NCI-H345 (cell line): Measurements from ENCODE around the gene MEIKIN.
A peak's percentile ranks its signal among the peaks of the same experiment; 100 is the strongest.
"Not testable (repeated sequence)": the region's sequence is repeated elsewhere in the genome, so short reads cannot be mapped to it uniquely, and the experiment has no call there.

Experiments used
- DNase-seq: peaks from one replicate; lab custom pipeline; 2025; lab: John Stamatoyannopoulos, UW

Gene MEIKIN

GRCh38 chr5:131810510-131811249 is 134.8 kb downstream of the MEIKIN start:
- no peak for DNase-seq

- DNase-seq, result peak; percentile 96
Observed at GRCh38 chr5:131796793-131797693, 148.4 kb downstream of the MEIKIN start, which contains the start of gene FNIP1. TSS of gene FNIP1 (minus strand) at chr5:131797017. CDS start at chr5:131796921, 96 bp downstream.

GRCh38 chr5:131795879-131796792 is 149.3 kb downstream of the MEIKIN start:
- peak; percentile 30 for DNase-seq

GRCh38 chr5:131795228-131795627 is 150.2 kb downstream of the MEIKIN start:
- no peak for DNase-seq

GRCh38 chr5:131794586-131794985 is 150.9 kb downstream of the MEIKIN start:
- no peak for DNase-seq

GRCh38 chr5:131792896-131793295 is 152.6 kb downstream of the MEIKIN start:
- DNase-seq, result no peak

GRCh38 chr5:131791866-131792265 is 153.6 kb downstream of the MEIKIN start:
- DNase-seq, result no peak

- DNase-seq, result no peak
Observed at GRCh38 chr5:131790550-131790949, 154.9 kb downstream of the MEIKIN start.

GRCh38 chr5:131789765-131790164 is 155.7 kb downstream of the MEIKIN start:
- no peak for DNase-seq

- no peak for DNase-seq
Observed at GRCh38 chr5:131787736-131788135, 157.7 kb downstream of the MEIKIN start.

GRCh38 chr5:131786900-131787692 is 158.4 kb downstream of the MEIKIN start:
- no peak for DNase-seq

GRCh38 chr5:131786036-131786435 is 159.4 kb downstream of the MEIKIN start:
- DNase-seq, result no peak

- DNase-seq, result no peak
Observed at GRCh38 chr5:131783874-131784273, 161.6 kb downstream of the MEIKIN start.

GRCh38 chr5:131783357-131783756 is 162.1 kb downstream of the MEIKIN start:
- DNase-seq, result no peak

- DNase-seq, result no peak
Observed at GRCh38 chr5:131782717-131783116, 162.7 kb downstream of the MEIKIN start.

- DNase-seq, result not testable (repeated sequence)
Observed at GRCh38 chr5:131778141-131778540, 167.3 kb downstream of the MEIKIN start.

- no peak for DNase-seq
Observed at GRCh38 chr5:131776450-131776849, 169.0 kb downstream of the MEIKIN start.

- DNase-seq, result no peak
Observed at GRCh38 chr5:131774652-131775367, 170.7 kb downstream of the MEIKIN start.

GRCh38 chr5:131773805-131774204 is 171.7 kb downstream of the MEIKIN start:
- no peak for DNase-seq

GRCh38 chr5:131771692-131772091 is 173.8 kb downstream of the MEIKIN start:
- no peak for DNase-seq
